UCSD-AML1 (cell line): Measurements from ENCODE around the gene BAZ2B.
"Not testable (repeated sequence)": the region's sequence is repeated elsewhere in the genome, so short reads cannot be mapped to it uniquely, and the experiment has no call there.

ENCODE experiments used
- DNase-seq: peaks from one replicate; lab custom pipeline; 2025; ENCODE audit not compliant: unreplicated experiment; lab: John Stamatoyannopoulos, UW

BAZ2B gene, protein sequence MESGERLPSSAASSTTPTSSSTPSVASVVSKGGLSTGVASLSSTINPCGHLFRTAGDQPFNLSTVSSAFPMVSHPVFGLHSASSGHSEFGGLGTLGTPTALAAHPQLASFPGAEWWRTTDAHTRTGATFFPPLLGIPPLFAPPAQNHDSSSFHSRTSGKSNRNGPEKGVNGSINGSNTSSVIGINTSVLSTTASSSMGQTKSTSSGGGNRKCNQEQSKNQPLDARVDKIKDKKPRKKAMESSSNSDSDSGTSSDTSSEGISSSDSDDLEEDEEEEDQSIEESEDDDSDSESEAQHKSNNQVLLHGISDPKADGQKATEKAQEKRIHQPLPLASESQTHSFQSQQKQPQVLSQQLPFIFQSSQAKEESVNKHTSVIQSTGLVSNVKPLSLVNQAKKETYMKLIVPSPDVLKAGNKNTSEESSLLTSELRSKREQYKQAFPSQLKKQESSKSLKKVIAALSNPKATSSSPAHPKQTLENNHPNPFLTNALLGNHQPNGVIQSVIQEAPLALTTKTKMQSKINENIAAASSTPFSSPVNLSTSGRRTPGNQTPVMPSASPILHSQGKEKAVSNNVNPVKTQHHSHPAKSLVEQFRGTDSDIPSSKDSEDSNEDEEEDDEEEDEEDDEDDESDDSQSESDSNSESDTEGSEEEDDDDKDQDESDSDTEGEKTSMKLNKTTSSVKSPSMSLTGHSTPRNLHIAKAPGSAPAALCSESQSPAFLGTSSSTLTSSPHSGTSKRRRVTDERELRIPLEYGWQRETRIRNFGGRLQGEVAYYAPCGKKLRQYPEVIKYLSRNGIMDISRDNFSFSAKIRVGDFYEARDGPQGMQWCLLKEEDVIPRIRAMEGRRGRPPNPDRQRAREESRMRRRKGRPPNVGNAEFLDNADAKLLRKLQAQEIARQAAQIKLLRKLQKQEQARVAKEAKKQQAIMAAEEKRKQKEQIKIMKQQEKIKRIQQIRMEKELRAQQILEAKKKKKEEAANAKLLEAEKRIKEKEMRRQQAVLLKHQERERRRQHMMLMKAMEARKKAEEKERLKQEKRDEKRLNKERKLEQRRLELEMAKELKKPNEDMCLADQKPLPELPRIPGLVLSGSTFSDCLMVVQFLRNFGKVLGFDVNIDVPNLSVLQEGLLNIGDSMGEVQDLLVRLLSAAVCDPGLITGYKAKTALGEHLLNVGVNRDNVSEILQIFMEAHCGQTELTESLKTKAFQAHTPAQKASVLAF (N-terminal part only)

DNA sequence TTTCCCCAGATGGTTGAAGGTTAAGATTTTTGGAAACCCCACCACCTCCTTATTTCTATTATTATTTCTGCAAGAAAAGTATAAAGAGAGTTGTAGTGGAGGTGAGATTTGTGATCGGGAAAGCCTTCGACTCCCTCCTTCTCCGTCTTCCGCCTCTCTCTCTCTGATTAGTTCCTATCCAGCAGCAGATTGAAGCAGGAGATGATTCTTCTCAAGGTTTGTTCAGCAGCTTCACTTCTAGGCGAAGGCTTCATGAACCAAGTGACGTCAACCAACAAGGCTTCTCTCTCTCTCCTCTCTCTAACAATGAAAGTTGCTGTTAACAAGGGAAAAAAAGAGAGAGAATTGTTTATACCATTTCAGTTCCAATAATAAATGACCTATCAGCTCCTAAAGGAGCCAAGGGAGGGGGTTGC lies at the start of gene BAZ2B:
TSS of gene BAZ2B (minus strand) at position 263 of the 416 bp plus-strand sequence. CDS start 137,829 bp downstream, outside the sequence.
- DNase-seq: no peak

DNA sequence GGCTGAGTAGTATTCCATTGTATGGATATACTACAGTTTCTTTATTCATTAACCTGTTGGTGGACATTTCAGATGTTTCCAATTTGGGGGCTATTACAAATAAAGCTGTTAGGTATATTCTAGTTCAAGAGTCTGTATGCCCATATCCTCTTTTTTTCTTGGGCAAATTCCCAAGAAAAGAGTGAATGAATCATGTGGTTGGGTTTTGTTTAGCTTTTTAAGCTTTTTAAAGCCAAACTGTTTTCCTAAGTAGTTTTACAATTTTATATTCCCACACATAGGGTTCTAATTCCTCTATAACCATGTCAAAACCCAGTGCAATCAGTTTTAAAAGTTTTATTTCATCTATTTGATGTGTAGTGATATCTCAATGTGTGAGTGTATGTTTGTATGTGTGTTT lies 44.9 kb upstream of the BAZ2B start:
- DNase-seq: no peak

DNA sequence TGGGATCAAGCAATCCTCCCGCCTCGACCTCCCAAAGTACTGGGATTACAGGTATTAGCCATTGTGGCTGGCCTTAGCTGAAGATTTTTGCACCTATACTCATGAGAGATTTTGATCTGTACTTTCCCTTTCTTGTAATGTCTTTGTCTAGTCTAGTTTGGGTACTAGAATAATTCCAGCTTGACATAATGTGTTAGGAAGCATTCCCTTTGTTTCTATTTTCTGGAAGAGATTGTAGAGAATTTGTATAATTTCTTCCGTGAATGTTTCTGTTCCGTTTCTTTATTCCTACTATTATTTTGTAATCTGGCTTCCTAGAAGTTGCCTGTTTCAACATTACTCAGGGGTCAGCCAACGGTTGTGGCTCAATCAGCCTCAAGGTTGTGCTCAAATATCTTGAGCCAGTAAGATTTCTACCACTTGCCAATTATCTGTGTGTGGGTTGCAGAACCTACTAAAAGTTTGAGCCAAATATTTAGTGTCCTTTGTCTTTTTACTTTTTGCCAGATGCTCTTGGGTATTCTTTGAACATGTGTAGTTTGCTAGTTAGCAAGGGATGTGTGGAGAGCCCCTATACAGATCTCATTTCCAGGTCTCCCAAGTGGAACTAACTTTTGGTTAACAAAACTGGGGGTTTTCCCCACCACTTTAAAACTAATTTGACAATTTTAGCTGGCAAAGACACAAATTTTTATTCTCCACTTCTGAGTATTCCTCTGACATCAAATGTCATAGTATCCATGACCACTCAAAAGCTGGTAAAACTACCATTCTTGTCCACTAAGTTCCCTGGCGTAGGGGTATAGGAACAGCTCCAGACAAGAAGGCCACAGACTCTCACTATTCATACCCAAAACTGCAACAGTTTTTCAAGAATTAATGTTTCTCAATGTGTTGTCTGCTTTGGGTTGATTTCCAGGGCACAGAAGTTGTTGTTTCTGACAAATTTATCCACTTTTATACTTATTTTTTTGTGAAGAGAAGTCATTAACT lies 42.8 kb upstream of the BAZ2B start:
- no peak for DNase-seq

DNA sequence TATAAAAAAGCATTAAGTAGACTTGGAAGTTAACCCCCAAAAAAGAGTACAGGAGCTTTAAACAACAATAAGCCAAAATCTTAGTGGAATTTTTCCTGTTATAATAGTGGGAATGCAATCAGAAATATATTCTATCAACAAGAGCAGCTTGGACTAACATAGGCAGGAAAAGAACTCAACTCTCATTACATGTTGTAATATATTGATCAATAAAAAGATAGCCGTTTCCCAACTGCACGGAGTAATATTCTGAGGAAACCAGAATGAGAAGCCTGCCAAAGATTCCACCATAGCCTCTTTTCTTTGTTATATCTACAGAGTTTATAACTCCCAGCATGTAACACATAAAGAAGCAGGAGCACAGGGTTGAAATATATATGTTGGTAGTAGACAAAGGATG lies 37.6 kb upstream of the BAZ2B start:
- no peak for DNase-seq

DNA sequence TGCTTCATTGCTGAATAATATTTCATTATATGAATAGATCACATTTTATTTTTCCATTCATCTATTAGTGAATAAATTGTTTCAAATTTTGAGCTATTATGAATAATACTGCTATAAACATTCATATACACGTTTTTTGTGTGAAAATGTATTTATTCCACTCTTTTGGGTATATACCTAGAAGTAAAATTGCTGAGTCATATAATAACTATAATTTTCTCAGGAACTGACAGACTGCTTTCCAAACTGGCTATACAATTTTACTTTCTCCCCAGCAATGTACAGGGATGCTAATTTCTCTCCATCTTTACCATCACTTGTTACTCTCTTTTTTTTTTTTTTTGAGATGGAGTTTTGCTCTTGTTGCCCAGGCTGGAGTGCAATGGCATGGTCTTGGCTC lies 35.5 kb upstream of the BAZ2B start:
- no peak for DNase-seq

DNA sequence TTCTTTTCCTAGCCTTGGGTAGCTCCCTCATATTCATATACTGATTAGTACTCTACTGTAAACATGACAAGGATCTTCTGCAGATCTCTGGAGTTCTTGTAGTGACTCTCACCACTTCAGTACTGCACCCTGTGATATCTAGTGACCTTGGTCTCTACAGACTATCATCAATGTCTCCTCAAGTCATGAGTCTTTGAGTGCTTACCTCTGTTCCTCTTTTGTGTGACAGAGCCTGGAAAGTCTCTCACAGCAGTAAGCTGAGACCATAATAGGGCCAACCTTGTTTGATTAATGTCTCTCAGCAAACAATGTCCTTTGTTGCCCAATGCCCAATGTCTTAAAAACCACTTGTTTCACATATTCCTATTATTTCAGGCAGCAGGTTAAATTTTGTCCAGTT lies 34.2 kb upstream of the BAZ2B start:
- no peak for DNase-seq

DNA sequence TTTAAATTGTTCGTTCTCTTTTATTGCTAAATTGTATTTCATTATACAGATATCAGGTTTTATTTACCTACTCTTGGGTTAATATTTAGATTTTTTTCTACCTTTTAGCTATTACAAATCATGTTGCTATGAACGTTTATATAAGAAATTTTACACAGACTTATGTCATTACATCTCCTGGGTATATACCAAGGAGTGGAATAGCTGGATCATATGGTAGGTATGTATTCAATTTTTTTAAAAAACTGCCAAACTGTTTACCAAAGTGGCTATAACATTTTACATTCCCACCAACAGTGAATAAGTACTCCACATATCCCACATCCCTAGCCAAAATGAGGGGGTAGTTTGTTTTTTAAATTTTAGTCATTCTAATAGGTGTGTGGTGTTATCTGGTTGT lies 32.3 kb upstream of the BAZ2B start:
- DNase-seq: no peak

DNA sequence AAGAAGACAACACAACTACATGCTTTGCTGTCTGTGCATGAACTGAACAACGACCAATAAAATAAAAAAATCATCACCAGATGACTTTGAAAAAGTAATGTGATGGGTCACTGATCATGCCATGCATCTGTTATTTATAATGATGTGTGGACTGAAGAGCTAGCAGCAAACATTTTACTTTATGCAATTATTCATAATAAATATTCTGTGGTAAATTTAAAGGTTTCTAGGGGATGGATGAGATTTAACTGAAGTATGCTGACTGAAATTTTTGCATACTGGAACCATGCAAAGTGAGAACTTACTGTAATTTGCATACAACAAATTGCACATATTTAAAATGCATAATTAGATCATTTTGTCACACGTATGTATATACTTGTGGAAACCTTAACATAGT lies 31.3 kb upstream of the BAZ2B start:
- no peak for DNase-seq

DNA sequence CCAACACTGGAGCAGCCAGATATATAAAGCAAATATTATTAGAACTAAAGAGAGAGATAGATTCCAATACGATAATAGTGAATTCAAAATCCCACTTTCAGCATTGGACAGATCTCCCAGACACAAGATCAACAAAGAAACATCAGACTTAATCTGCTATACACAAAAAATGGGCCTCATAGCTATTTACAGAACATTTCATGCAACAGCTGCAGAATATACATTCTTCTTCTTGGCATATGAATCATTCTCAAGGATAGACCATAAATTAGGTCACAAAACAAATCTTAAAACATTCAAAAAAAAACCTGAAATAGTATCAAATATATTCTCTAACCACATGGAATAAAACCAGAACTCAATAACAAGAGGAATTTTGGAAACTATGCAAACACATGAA lies 23.8 kb upstream of the BAZ2B start:
- no peak for DNase-seq

DNA sequence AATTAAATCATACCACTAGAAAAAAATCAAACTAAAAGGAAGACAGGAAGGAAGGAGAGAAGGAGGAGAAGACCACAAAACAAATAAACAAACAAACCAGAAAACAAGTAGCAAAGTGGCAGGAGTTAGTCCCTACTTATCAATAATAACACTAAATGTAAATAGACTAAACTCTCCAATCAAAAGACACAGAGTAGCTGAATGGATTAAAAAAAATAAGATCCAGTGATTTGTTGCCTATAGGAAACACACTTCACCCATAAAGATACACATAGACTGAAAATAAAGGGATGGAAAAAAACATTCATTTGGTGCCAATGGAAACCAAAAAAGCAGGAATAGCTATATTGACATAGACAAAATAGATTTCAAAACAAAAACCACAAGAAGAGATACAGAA lies 23.4 kb upstream of the BAZ2B start:
- DNase-seq: no peak

DNA sequence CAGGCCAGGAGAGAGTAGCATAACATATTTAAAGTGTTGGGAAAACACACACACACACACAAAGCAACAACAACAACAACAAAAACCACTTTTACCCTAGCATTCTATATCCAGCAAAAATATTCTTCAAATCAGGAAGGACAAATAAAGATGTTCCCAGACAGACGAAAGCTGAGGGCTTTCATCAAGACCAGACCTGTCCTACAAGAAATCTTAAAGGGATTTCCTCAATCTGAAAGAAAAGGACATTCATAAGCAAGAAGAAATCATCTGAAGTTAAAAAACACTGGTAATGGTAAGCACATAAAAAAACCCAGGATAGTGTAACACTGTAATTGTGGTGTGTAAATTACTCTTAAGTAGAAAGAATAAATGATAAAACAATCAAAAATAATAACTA lies 22.7 kb upstream of the BAZ2B start:
- DNase-seq: no peak

DNA sequence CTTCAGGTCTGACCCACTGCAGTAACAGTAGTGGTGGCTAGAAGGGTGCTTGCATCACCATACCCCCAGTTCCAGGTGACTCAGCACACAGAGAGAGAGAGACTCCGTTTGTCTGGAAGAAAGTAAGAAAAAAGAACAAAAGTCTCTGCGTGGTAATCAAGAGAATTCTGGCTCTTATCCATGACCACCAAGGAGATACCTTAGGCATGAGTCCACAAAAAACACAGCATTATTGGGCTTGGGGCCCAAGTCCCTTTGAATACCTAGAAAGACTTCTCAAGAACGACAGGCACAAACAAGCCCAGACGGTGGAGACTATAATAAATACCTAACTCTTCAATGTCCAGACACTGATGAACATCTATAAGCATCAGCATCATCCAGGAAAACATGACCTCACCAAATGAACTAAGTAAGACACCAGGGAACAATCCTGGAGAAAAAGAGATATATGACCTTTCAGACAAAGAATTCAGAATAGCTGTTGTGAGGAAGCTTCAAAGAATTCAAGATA lies 21.7 kb upstream of the BAZ2B start:
- no peak for DNase-seq

DNA sequence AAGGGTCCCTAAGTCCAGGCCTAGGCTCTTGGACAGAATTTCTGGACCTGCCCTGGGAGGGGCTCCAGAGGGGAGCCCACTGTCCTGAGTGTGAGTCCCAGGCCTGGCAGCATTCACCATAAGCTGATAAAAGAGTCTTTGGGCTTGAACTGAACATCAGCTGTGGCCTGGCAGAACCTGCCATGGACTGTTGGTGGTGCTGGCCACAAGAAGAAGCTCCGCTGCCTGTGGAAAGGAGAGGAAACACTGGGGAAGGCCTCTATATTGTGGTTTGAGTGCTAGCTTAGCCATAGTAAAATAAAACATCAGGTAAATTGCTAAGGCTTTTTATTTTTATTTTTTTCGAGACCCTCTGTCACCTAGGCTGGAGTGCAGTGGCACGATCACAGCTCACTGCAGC lies 20.9 kb upstream of the BAZ2B start:
- DNase-seq: no peak

DNA sequence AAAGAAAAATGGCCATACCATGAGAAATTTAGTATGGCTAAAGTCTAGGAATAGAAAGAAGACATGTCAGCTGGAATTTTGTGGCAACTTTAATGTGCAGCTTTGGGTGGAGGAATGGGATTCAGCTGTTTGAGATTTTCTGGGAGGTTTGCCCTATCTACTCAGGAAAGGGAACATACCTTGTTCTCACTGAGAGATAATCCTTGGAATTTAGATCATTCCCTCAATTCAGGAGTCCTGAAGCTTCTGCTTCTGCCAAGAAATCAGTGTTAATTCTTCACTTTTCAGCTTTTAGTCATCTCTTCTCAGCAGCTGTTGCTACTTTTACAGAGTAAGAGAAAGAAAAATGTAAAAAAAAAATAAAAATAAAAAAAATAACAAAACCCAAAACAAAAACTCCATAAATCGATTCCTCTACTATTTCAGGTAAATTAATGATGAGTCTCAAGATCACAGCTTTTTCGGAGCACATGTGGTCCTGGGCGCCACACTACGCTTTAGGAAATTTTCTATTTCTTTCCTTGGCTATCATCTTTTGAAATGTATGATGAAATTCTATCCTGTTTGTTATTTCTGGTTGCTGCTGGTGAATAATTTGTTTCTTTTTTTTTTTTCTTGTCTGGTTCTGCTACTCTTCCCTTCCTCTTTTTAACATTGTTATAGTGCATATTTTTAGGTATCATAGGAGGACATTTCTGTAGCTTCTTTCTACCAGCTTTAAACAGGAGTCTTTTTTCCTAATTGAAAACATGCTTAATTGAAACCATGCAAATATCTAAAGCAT lies 18.9 kb upstream of the BAZ2B start:
- no peak for DNase-seq

DNA sequence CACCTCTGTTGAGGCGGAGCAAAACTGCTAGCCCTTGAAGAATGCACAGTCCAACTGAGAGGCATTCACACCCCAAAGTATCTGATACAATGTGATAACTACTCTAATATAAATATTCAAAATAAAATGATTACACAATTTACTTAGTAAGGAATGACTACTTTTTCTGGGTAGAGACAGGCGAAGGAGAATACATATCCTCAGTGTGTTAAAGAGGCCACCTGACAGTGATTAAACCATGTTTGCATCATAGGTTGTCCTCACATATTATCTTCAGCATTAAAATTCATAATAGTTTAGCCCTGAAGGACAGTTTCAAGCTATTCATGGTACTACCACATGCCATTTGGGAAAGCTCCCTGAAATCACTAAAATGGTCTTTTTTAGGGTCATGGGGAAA lies 16.9 kb upstream of the BAZ2B start:
- no peak for DNase-seq

DNA sequence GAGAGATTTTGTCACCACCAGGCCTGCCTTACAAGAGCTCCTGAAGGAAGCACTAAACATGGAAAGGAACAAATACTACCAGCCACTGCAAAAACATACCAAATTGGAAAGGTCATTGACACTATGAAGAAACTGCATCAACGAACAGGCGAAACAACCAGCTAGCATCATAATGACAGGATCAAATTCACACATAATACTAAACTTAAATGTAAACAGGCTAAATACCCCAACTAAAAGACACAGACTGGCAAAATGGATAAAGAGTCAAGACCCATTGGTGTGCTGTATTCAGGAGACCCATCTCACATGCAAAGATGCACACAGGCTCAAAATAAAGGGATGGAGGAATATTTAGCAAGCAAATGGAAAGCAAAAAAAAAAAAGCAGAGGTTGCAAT lies 9.3 kb upstream of the BAZ2B start:
- DNase-seq: not testable (repeated sequence)

DNA sequence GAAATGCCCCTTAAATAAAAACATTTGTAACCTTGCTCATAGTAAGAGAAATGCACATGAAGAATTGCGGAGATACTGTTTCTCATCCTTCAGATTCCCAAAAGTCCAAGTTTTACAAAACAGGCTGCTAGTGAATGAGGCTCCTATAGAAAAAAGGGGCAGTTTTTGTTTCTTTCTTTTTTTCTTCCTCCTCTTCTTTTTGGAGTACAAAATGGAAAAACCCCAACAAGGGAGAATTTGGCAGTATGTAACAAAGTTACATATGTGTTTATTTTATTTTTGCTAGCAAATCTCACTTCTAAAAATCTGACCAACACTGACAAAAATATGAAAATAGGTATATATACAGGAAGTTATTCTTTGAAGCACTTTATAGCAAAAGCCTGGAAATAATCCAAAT lies 7.1 kb upstream of the BAZ2B start:
- DNase-seq: no peak

DNA sequence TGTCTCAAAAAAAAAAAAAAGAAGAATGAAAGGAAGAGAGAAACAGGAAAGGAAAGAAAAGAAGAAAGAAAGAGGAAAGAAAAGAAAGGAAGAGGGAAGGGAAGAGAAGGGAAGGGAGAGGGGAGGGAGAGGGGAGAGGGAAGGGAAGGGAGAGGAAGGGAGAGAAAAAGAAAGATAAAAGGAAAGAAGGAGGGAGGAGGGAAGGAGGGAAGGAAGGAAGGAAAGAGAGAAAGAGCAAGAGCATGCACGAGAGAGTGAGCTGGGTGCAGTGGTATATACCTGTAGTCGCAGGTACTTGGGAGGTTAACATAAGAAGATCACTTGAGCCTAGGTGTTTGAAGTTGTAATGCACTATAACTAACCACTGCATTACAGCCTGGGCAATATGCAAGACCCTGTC lies 6.6 kb upstream of the BAZ2B start:
- no peak for DNase-seq

DNA sequence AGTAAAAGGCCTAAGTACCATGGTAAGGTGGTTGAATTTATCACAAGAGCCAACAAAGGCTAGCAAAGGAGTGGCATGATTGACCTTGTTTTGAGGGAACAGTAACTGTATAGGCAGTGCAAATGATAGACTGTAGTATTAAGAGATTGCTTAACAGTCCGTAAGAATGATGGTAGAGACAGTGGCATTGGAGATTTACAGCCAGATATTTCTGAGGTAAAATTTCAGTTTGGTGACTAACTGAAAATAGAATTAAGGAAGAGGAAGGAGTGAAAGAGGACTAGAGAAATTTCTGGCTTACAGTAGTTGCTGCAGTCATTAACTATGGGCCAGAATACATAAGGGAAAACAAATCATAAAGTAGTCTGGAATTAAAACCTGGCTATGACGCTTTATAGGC lies 4.4 kb upstream of the BAZ2B start:
- no peak for DNase-seq
